GM12891 (cell line): ENCODE results near the gene ACOT13.

Source experiments
- PAX5 ChIP-seq: IDR thresholded peaks from 2 replicates; pipeline ENCODE4 v1.6.1; 2011; ENCODE audit warnings: low read length, moderate library complexity, mild to moderate bottlenecking; ENCODE audit not compliant: insufficient read depth, severe bottlenecking
- POLR2A ChIP-seq: IDR thresholded peaks from 2 replicates; pipeline ENCODE4 v1.6.1; 2011; ENCODE audit warnings: low read depth, low read length, control low read depth
- POLR2AphosphoS5 ChIP-seq: IDR thresholded peaks from 2 replicates; pipeline ENCODE4 v1.6.1; 2011; ENCODE audit warnings: low read depth, low read length, control low read depth
- POU2F2 ChIP-seq: IDR thresholded peaks from 2 replicates; pipeline ENCODE4 v1.6.1; 2011; ENCODE audit warnings: low read depth, mild to moderate bottlenecking, control low read depth, low read length, moderate library complexity
- TAF1 ChIP-seq: IDR thresholded peaks from 2 replicates; pipeline ENCODE4 v1.6.1; 2011; ENCODE audit warnings: low read depth, low read length, control low read depth

- TF ChIP-seq POLR2A (no peak), POLR2AphosphoS5 (no peak; the same call in 1 of the 2 replicates), TAF1 (no peak), PAX5 (no peak), POU2F2 (no peak)
These were observed 708 bp upstream of the ACOT13 start for GRCh38 chr6:24666097-24666640.
